Activated naive CD8-positive, alpha-beta T cell treated with anti-CD3 and anti-CD28 coated beads, Interleukin-2, amount 50 U/mL, for 16 hours (primary cell): ENCODE results near the gene ARHGEF19.
A peak's percentile ranks its signal among the peaks of the same experiment; 100 is the strongest.

ENCODE experiments used
- DNase-seq: peaks from one replicate; pipeline ENCODE4 v3.0.0-alpha.2; 2020; ENCODE audit warnings: low read depth, low spot score

Gene ARHGEF19

GRCh38 chr1:16244650-16245285 lies 32.3 kb upstream of the ARHGEF19 start:
- no peak for DNase-seq

- DNase-seq, result peak; percentile 40
Measured at GRCh38 chr1:16243936-16244649, 31.6 kb upstream of the ARHGEF19 start.

GRCh38 chr1:16243215-16243610 lies 30.8 kb upstream of the ARHGEF19 start:
- no peak for DNase-seq

- DNase-seq, result no peak
Measured at GRCh38 chr1:16242556-16243214, 30.2 kb upstream of the ARHGEF19 start.

GRCh38 chr1:16241221-16241708 lies 28.8 kb upstream of the ARHGEF19 start:
- DNase-seq, result no peak

- DNase-seq, result no peak
Measured at GRCh38 chr1:16239972-16240491, 27.6 kb upstream of the ARHGEF19 start.

- DNase-seq, result no peak
Measured at GRCh38 chr1:16237343-16237830, 24.9 kb upstream of the ARHGEF19 start.

GRCh38 chr1:16236511-16237342 lies 24.3 kb upstream of the ARHGEF19 start, which contains the start of gene CPLANE2:
CPLANE2 (minus strand) TSS chr1:16237183; CDS start chr1:16236742, 441 bp downstream.
- DNase-seq, result peak; percentile 91

GRCh38 chr1:16235944-16236510 lies 23.6 kb upstream of the ARHGEF19 start:
- DNase-seq, result no peak

GRCh38 chr1:16235347-16235746 lies 22.9 kb upstream of the ARHGEF19 start:
- DNase-seq, result no peak

GRCh38 chr1:16233431-16233830 lies 21.0 kb upstream of the ARHGEF19 start:
- DNase-seq, result no peak

- no peak for DNase-seq
Measured at GRCh38 chr1:16232316-16232710, 19.9 kb upstream of the ARHGEF19 start.

- no peak for DNase-seq
Measured at GRCh38 chr1:16231331-16232315, 19.2 kb upstream of the ARHGEF19 start.

GRCh38 chr1:16230744-16231143 lies 18.3 kb upstream of the ARHGEF19 start:
- DNase-seq, result no peak

- no peak for DNase-seq
Measured at GRCh38 chr1:16229976-16230740, 17.7 kb upstream of the ARHGEF19 start.

GRCh38 chr1:16226490-16227179 lies 14.2 kb upstream of the ARHGEF19 start:
- DNase-seq, result no peak

GRCh38 chr1:16226129-16226489 lies 13.7 kb upstream of the ARHGEF19 start:
- no peak for DNase-seq

GRCh38 chr1:16224472-16224871 lies 12.0 kb upstream of the ARHGEF19 start:
- no peak for DNase-seq
